Esophagus mucosa (tissue), 1 donor: ENCODE results near the gene NDUFB11. TPM values are rescaled to one million over a fixed set of nuclear protein-coding genes. Genes with fewer than 3 reads are reported as not detected.

Experiments used
- ATAC-seq: fragments of 200-7000 bp; cut with Tn5 transposase; one replicate; pipeline ENCODE4 v1.9.1; 2020
- total RNA-seq: library from RNA; stranded (reverse); gene quantifications from one replicate; pipeline ENCODE4 v1.2.4, GENCODE V29; 2023
- donor health status: DM: yes; HTN: yes; CAD: no.

The NDUFB11 gene
- total RNA-seq = 67.4 TPM

DNA sequence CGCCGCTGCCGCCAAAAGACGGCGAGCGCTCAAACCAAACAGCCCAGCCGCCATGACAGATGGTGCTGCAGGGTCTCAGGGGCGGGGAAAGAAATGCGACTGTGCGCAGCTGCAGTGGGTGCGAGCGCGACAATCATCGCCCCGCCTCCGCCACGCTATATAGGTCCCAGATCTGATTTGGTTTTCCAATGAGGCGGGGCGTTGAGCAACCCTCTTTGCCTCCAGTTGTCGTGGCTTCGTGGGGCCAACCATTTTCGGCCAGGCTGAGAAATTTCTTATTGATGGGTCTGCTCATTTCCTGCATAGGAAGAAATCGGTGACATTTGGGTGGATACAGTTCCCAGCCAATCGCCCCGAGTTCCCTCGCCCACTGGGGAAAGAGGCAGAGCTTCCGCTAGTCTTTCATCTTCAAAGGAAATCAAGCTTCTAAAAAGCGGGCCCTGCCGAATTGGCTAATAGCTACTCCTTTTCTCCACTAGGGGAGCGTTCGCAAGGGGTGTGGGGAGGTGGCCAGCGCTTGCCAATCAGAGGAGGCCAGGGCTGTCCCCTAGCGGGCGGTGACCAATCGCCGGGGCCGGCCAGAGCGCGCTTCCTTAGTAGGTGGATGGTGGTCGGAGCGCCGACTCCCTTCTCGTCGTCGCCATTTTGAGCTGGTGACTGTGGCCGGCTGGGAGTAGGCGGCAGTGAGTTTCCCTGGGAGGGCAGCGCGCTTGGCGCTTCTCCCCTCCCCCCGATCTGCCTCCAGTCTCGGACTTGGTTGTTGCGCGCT is at the start of gene NDUFB11, which contains the start of gene RBM10:
NDUFB11 (minus strand) TSS at position 77 of the 769 bp plus-strand sequence; CDS start at position 54, 23 bp downstream.
RBM10 (plus strand) TSS at position 596 of the 769 bp plus-strand sequence. CDS start 2,261 bp downstream, outside the sequence.
- peak; percentile 96 for ATAC-seq

DNA sequence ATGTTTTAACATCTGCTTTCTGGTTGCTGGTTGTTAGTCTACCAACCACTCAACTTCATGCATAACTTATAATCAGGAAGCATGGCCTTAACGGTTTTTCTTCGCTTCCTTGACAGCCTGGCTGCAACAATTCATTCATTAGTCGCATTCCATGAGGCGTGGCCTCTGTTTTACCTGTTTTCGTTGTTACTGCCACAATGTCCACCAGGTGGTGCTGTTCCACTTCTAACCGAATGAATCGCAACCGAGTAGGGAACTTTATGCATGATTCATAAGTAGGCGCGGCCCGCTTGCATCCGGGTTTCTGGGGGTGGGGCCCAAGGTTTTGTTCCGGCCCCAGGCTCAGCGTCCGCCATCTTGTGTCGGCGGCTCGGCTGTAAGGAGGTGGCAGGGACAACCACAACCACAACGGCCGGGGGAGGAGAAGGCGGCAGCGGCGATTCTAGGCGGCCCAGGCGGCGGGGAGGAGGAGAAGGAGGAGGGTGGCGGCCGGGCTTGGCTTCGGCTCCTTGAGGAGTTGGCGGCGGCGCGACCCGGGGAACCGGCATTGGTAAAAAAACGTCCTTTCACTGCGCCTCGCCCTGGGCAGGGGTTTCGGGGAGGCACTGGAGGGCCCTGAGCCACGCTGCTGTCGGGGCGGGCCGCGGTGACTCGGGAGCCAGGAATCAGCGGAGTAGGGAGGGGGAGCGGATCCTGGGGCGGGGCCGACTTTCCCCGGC is 49.1 kb upstream of the NDUFB11 start, which contains the start of gene UBA1:
UBA1 (plus strand) TSS at position 355 of the 719 bp plus-strand sequence. CDS start 4,974 bp downstream, outside the sequence.
- ATAC-seq = peak; percentile 92

DNA sequence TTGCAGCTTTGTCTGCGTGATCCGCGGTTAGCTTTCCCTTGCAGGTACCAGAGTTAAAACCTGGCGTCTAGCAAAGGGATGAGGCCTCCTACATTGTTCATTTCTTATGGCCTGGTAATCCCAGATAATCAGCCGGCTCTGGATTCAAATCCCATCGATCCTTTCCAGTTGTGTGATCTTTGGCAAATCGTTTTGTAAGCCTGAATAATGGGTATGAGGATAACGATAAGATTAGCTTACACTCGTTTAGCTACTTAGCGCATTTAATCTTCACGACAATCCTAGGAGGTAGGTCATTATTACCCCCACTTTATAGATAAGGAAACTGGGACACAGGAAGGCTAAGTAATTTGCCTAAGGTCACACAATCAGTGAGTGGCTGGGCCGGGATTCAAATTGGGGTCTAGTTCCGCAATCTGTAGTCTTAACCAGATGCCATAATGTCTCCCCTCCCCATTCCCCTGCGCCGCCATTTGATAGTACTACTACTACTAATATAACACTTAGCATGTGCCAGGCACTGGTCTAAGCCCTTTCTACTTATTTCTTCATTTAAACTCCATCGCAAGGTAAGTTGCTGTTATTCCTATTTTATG is 47.4 kb upstream of the NDUFB11 start:
- no peak for ATAC-seq

DNA sequence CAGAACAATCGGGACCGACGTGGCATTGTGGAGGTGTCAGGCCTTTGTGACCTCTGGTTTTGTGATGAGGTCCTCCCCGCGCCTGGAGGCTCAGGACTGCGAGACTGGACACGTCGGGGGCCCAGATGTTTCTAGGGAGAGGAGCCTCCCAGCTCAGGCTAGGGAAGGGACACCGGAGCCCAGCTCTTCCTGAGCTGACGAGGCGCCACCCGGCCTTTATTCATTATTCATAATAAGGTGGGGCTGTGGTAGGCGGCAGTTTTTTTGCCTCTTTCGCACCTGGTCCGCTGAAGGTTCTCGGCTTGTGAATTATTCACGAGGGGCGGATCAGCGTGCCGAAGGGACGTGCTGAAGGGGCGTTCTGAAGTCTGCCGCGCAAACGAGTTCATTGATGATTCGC is 46.8 kb upstream of the NDUFB11 start:
- peak; percentile 32 for ATAC-seq

DNA sequence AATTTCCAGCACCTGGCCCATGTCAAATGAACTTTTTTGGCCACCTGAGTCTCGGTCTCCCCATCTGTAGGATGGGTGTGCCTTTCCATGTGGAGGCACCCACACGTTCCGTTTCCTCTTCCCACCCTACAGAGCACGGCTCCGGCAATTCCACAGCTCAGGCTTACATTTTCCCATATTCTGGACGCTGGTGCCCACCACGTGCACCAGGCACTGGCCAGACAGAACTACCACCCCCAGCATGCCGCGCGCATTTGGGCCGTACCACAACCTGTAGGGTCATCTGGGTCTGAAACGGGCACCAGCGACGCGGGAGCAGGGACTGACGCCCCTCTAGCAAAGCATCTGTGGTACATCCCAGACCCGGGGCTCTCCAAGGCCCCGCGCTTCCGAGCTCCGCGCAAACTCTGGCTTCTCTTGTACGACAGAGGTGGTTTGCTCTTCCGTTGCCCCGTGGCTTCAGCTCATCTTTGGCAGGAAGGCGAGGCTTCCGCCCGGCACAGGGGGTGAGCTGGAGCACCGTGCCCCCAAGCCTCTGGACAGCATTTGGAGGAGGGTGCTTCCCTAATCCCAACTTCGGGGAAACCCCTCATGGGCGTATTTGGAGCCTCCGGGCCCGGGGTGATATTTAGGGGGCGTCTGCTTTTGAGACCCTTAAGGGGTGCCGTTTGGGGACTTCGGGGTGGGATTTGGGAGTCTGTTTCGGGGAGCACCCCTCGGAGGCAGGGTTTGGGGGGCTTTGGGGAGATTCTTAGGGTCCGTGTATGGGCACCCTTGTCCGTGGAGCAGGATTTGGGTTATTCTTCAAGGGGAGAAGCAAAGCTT is 46.2 kb upstream of the NDUFB11 start:
- ATAC-seq = peak; percentile 76

DNA sequence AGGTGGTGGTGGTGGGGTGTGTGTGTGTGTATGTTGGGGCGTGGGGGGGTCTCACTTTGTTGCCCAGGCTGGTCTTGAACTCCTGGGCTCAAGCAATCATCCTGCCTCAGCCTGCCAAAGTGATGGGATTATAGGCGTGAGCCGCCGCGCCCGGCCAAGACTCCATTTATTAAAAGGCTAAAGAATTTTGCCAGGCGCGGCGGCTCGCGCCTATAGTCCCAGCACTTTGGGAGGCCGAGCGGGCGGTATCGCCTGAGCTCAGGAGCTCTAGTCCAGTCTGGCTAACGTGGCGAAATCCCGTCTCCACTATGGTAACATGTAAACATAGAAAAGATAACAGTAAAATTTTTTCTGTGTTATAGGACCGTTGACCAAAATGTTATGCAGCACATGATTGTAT is 45.4 kb upstream of the NDUFB11 start:
- no peak for ATAC-seq

DNA sequence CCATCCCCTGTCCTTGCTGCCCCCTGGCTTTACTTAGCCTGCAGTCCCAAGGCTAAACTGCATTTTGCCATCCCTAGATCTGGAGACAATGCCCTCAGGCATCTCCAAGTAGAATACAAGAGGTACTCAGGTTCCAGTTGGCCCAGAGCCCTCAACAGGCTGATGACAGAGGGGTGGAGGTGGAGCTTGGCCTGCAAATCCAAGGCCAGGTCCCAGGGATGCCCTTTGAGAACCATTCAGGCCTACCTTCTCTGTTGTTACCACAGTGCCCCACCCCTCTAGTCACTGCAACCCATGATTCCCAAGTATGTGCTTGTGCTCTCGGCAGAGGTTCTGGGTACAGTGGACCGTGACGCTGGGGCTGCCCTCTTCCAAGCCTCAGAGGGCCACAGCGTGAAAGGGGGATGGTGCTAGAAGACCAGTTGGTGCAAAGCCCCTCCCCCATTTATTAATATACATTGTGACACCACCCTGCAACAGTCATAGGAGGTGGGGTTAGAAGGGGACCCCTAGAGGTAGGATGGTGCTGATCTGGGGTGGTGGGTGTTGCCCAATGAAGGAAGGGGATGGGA is 42.7 kb upstream of the NDUFB11 start:
- no peak for ATAC-seq

DNA sequence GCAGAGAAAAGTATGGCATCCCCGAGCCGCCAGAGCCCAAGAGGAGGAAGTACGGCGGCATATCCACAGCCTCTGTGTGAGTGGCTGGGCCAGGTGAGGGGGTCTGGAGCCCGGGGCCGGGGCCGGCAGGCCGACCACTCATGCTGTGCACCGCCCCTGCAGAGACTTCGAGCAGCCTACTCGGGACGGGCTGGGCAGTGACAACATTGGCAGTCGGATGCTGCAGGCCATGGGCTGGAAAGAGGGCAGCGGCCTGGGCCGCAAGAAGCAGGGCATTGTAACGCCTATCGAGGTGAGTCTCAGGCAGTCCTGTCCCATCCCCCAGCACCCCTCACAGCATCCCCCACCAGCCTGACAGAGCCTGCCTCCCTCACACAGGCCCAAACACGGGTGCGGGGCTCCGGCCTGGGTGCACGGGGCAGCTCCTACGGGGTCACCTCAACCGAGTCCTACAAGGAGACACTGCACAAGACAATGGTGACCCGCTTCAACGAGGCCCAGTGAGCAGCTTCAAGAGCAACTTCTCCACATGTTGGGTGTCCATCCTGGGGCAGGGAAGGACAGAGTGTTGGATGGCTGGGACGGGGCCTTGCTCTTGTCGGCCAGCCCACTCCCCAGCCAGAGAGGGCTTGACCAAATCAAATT is 41.7 kb upstream of the NDUFB11 start:
- no peak for ATAC-seq

DNA sequence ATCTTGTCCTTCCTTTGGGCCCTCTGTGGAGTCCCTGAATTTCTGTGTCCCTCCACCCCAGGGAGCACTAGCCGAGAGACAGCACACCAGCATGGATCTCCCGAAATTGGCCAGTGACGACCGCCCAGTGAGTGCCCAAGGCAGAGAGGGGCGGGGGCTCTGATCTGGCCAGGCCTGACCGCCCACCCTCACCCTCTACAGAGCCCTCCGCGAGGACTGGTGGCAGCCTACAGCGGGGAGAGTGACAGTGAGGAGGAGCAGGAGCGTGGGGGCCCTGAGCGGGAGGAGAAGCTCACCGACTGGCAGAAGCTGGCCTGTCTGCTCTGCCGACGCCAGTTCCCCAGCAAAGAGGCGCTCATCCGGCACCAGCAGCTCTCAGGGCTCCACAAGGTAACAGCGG is 40.7 kb upstream of the NDUFB11 start:
- ATAC-seq = no peak

DNA sequence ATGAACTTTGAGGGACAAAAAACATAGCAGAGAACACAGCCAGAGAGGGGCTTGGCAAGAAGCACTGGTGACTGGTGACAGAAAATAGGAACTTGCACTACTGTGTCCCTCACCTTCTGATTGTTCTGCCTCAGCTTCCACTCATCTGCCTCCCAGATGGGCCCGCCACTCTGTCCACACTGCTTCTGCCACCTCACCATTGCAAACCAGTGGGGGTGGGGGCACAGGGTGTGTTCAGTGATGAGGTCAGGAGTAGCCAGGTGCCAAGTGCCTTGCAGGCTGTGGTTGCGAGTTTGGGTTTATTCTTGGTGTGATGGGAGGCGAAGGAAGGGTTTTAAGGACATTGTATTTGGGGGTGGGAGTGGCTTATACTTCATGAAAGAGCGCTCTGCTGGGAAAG is 40.0 kb upstream of the NDUFB11 start:
- no peak for ATAC-seq

DNA sequence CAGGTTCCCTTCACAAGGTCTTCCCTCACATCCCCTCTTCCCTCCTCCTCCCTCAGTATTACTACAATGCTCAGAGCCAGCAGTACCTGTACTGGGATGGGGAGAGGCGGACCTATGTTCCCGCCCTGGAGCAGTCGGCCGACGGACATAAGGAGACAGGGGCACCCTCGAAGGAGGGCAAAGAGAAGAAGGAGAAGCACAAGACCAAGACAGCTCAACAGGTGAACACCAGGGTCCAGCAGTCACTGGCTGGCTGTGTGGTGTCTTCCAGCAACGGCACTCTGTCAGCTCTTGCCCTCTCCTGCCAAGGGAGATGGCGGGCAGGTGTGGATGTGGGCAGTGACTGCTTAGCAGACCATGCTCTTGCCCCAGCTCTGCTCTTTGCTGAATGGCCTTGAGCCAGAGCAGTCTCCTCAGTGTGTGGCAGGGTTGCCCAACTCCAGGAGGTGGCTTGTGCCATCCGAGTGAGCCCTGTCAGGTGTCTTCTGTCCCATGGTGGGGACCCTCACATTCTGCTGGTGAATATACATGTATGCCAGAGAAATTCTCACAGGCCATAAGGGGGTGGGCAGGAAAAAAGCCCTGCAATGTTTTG is 37.7 kb upstream of the NDUFB11 start:
- ATAC-seq = no peak

DNA sequence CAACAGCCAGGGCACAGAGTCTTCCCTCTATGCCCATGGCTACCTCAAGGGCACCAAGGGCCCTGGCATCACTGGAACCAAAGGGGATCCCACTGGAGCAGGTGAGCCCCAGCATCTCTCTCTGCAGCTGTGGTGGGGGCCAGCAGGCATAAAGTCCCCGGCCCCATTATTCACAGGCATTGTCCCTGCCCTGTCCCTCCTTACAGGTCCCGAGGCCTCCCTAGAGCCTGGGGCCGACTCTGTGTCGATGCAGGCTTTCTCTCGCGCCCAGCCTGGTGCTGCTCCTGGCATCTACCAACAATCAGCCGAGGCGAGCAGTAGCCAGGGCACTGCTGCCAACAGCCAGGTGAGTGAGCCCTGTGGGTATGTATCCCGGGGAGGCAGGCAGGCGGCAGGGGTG is 36.8 kb upstream of the NDUFB11 start:
- ATAC-seq = no peak

DNA sequence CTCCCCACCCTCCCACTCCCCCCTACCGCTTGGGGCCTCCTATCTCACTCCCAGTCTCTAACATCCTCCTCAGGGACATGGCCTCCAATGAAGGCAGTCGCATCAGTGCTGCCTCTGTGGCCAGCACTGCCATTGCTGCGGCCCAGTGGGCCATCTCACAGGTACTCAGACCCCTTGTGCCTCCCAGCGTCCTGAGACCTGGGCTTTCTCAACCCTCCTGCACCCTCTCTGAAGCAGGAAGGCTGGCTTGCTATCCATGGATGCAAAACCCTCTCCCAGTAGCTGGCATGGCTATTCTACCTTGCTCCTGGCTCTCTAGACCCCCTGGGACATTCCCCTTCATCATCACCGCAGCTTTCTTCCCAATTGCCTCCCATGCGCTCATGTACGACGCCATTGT is 35.8 kb upstream of the NDUFB11 start:
- no peak for ATAC-seq

DNA sequence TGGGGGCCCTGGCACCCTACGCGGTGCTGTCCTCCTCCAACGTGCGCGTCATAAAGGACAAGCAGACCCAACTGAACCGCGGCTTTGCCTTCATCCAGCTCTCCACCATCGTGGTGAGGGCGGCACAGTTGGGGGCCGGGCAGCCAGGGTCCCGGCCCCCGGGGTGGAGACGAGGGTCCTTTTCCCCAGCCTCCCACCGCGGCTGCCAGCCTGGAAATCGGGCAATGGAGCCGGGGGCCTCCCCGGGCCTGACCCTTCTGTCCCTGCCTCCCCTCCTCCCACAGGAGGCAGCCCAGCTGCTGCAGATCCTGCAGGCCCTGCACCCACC is 35.4 kb upstream of the NDUFB11 start:
- no peak for ATAC-seq

DNA sequence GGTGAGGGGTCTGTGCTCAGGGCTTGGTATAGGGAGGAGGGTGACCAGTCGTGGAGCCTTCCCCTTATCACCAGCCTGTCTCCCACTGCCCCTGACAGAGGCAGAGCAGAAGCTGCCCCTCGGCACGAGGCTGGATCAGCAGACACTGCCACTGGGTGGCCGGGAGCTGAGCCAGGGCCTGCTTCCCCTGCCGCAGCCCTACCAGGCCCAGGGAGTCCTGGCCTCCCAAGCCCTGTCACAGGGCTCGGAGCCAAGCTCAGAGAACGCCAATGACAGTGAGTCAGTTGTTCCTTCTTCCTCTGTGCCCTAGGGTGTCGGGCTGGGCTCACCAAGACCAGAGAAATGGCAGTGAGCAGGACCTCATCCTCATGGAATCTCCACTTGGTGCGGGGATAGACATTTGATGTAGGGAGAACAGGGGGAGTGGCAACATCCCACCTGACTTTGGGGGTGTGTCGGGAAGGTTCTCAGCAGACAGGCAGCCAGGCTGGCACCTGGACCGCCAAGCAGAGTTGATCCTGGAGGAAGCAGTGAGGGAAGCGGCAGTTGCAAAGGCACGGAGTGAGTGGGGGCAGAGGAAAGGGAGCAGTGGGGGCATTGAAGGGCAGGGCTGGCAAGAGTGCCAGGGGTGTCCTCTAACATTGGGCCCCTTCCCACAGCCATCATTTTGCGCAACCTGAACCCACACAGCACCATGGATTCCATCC is 34.9 kb upstream of the NDUFB11 start:
- ATAC-seq = peak; percentile 79

DNA sequence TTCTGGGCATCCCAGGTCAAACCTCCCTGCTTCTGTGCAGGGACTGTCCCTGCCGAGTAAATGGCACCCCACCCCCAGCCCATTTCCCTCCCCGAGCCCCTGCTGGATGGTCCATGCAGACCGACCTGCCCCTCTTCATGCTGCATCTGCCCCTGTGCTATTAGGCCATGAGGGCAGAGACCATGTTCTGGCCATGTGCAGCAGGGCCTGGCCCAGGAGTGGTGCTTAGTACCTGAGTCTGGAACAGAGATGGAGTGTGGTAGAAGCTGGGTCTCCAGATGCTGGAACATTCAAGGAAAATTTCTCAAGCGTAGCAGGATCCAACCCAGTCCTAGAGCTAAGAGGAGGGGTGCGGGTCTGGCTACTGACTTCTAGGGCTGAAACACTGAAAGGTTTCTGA is 33.8 kb upstream of the NDUFB11 start:
- ATAC-seq = no peak

DNA sequence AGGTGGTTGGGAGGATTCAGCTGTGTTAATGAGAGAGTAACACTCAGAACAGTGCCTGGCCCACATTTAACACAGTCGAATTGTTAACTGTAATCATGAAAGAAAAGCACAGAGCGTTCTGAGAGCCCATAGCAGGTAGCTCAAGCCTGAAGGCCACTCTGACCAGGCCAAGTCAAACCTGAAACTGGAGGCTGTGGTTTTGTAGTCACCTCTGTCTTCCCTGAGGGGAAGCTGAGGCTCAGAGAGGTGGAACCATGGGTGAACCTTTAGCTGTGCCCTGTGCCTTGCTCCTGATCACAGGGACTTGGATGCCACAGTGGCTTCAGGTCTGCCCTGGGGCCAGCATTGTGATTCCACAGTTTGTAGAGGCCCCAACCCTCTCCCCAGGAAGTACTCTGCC is 32.6 kb upstream of the NDUFB11 start:
- ATAC-seq = no peak

DNA sequence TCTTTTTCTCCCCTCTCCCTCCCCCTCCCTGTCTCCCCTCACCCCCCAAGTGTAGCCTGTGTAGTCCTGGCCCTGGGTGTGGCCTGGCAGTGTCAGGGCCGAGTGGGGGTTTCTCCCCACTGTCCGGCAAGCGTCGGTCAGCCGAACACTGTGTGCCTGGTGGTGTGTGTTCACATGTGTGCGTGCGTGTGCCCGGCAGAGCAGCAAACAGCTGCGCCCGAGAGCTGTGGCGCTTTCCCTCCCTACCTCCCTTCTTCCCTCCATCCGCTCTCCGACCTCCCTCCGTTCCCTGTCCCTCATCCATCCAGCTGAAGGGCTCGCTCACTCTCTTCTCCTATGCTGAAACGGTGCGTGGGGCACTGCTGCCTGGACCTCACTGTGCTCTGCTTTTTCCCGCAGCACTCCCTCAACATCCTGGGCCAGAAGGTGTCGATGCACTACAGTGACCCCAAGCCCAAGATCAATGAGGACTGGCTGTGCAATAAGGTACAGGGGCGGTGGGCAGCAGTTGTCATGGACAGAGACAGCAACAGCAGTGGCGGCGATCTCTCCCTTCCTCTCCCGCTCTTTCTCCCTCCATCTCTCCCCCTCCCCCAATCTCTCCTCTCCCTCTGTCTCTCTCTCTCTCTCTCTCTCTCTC is 31.7 kb upstream of the NDUFB11 start:
- ATAC-seq = no peak

DNA sequence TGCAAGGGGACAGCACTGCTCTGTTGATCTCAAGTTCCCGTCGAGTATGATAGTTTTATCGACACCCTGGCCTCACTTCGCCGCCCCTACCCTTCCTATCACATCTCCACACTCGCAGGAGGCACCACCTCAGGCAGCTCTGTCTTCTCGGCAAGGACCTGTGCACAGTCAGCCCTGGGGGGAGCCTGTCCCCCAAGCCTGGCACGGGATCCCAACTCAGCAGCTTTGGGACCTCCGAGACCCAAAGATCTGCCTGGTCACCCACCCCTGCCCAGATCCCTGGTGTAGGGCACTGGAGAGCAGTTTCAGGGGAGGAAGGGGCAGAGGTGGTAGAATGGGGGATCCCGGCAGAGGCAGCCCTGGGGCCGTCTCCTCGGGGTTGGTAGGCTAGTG is 31.1 kb upstream of the NDUFB11 start:
- no peak for ATAC-seq
